Loucy (cell line): ENCODE results near the gene ARAP3.

Experiments
- EZH2phosphoT487 ChIP-seq: fragments of 200-600 bp; IDR thresholded peaks from 2 replicates; pipeline ENCODE4 v1.6.1; 2018; ENCODE audit warnings: antibody characterized with exemption, mild to moderate bottlenecking, moderate library complexity, borderline replicate concordance
- TF ChIP-seq, protein P1 (sequence below): fragments of 200-600 bp; sonication (generic); conservative IDR thresholded peaks from 2 replicates; pipeline ENCODE4 v1.5.1; 2014; ENCODE audit warnings: mild to moderate bottlenecking, antibody characterized with exemption, low read length

DNA sequence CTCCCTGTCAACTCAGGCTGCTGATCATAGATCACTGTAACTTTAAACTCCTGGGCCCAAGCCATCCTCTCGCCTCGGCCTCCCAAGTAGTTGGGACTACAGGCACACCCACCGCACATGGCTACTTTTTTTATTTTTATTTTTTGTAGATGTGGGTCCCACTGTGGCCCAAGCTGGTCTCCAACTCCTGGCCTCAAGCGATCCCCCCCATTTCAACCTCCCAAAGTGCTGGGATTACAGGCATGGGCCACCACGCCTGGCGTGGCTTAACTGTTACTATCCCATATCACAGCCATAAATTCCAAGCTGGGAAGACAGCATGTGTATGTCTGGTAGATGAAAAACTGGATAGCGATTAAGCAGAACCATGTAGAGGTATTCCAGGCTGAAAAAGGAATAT lies 46.4 kb downstream of the ARAP3 start:
- TF ChIP-seq, protein P1, sequence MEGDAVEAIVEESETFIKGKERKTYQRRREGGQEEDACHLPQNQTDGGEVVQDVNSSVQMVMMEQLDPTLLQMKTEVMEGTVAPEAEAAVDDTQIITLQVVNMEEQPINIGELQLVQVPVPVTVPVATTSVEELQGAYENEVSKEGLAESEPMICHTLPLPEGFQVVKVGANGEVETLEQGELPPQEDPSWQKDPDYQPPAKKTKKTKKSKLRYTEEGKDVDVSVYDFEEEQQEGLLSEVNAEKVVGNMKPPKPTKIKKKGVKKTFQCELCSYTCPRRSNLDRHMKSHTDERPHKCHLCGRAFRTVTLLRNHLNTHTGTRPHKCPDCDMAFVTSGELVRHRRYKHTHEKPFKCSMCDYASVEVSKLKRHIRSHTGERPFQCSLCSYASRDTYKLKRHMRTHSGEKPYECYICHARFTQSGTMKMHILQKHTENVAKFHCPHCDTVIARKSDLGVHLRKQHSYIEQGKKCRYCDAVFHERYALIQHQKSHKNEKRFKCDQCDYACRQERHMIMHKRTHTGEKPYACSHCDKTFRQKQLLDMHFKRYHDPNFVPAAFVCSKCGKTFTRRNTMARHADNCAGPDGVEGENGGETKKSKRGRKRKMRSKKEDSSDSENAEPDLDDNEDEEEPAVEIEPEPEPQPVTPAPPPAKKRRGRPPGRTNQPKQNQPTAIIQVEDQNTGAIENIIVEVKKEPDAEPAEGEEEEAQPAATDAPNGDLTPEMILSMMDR, result no peak
- TF ChIP-seq EZH2phosphoT487, result no peak
